H9 (cell line): Measurements from ENCODE around the gene CBLB. TPM values are rescaled to one million over a fixed set of nuclear protein-coding genes. Genes with fewer than 3 reads are reported as not detected.

Experiments
- DNase-seq: peaks from one replicate; pipeline ENCODE4 v3.0.0-alpha.2; 2017
- H2AFZ ChIP-seq: one replicate; pipeline ENCODE4 v1.6.1; 2013; ENCODE audit warnings: mild to moderate bottlenecking, low read length, control low read depth, moderate library complexity
- H2AK5ac ChIP-seq: 2 replicates; pipeline ENCODE4 v1.6.1; 2013; ENCODE audit warnings: low read length, control low read depth, mixed read lengths; ENCODE audit not compliant: insufficient read length
- H2BK120ac ChIP-seq: one replicate; pipeline ENCODE4 v1.6.1; 2013; ENCODE audit warnings: low read depth, mild to moderate bottlenecking, low read length, control low read depth, inconsistent platforms; ENCODE audit not compliant: poor library complexity, severe bottlenecking
- H2BK12ac ChIP-seq: 2 replicates; pipeline ENCODE4 v1.6.1; 2013; ENCODE audit warnings: low read length, control low read depth, mixed read lengths, low read depth; ENCODE audit not compliant: insufficient read length
- H2BK15ac ChIP-seq: 2 replicates; pipeline ENCODE4 v1.6.1; 2013; ENCODE audit warnings: low read depth, low read length, control low read depth
- H2BK20ac ChIP-seq: one replicate; pipeline ENCODE4 v1.6.1; 2013; ENCODE audit warnings: low read depth, mild to moderate bottlenecking, low read length, control low read depth, inconsistent platforms; ENCODE audit not compliant: poor library complexity, severe bottlenecking
- H2BK5ac ChIP-seq: 2 replicates; pipeline ENCODE4 v1.6.1; 2013; ENCODE audit warnings: low read length, control low read depth, mixed read lengths; ENCODE audit not compliant: insufficient read length
- H3K14ac ChIP-seq: 2 replicates; pipeline ENCODE4 v1.6.1; 2013; ENCODE audit warnings: low read length, control low read depth; ENCODE audit not compliant: insufficient read depth
- H3K18ac ChIP-seq: 2 replicates; pipeline ENCODE4 v1.6.1; 2013; ENCODE audit warnings: low read depth, mild to moderate bottlenecking, mixed read lengths, low read length, control low read depth; ENCODE audit not compliant: insufficient read length
- H3K23ac ChIP-seq: 2 replicates; pipeline ENCODE4 v1.6.1; 2013; ENCODE audit warnings: low read length, control low read depth, mixed read lengths, low read depth; ENCODE audit not compliant: insufficient read length
- H3K23me2 ChIP-seq: 2 replicates; pipeline ENCODE4 v1.6.1; 2013; ENCODE audit warnings: low read depth, mild to moderate bottlenecking, mixed read lengths, low read length, control low read depth; ENCODE audit not compliant: insufficient read length, poor library complexity, severe bottlenecking
- H3K27ac ChIP-seq: 2 replicates; pipeline ENCODE4 v1.5.1; 2013; ENCODE audit warnings: low read length, control low read depth, mixed read lengths, low read depth; ENCODE audit not compliant: insufficient read length
- H3K27me3 ChIP-seq: 2 replicates; pipeline ENCODE4 v1.6.1; 2013; ENCODE audit warnings: low read length, control low read depth, inconsistent platforms; ENCODE audit not compliant: insufficient read depth
- H3K4ac ChIP-seq: 2 replicates; pipeline ENCODE4 v1.6.1; 2013; ENCODE audit warnings: low read depth, mild to moderate bottlenecking, control low read depth, inconsistent platforms, low read length, moderate library complexity
- H3K4me1 ChIP-seq: 2 replicates; pipeline ENCODE4 v1.6.1; 2013; ENCODE audit warnings: low read length, control low read depth, inconsistent platforms; ENCODE audit not compliant: insufficient read depth
- H3K4me2 ChIP-seq: 2 replicates; pipeline ENCODE4 v1.6.1; 2013; ENCODE audit warnings: low read length, control low read depth, mixed read lengths; ENCODE audit not compliant: insufficient read length, insufficient read depth
- H3K56ac ChIP-seq: 2 replicates; pipeline ENCODE4 v1.6.1; 2013; ENCODE audit warnings: low read depth, mild to moderate bottlenecking, mixed read lengths, low read length, control low read depth; ENCODE audit not compliant: insufficient read length
- H3K79me1 ChIP-seq: 2 replicates; pipeline ENCODE4 v1.6.1; 2013; ENCODE audit warnings: low read depth, mild to moderate bottlenecking, moderate library complexity, low read length, control low read depth, inconsistent platforms; ENCODE audit not compliant: insufficient read depth, poor library complexity, severe bottlenecking
- H3K79me2 ChIP-seq: 2 replicates; pipeline ENCODE4 v1.6.1; 2013; ENCODE audit warnings: low read length, control low read depth, inconsistent platforms; ENCODE audit not compliant: insufficient read depth
- H3K9ac ChIP-seq: 2 replicates; pipeline ENCODE4 v1.6.1; 2013; ENCODE audit warnings: low read length, control low read depth, mixed read lengths; ENCODE audit not compliant: insufficient read length; ENCODE audit errors: extremely low read depth
- H3K9me3 ChIP-seq: one replicate; pipeline ENCODE4 v1.6.1; 2013; ENCODE audit warnings: low read depth, low read length, inconsistent platforms; ENCODE audit not compliant: control insufficient read depth
- H3T11ph ChIP-seq: one replicate; pipeline ENCODE4 v1.6.1; 2013; ENCODE audit warnings: mild to moderate bottlenecking, low read length, control low read depth, inconsistent platforms
- H4K20me1 ChIP-seq: one replicate; pipeline ENCODE4 v1.6.1; 2013; ENCODE audit not compliant: control insufficient read depth, insufficient read length, insufficient read depth
- H4K5ac ChIP-seq: 2 replicates; pipeline ENCODE4 v1.6.1; 2013; ENCODE audit warnings: low read depth, mild to moderate bottlenecking, mixed read lengths, low read length, control low read depth; ENCODE audit not compliant: insufficient read length
- H4K8ac ChIP-seq: replicated peaks from 2 replicates; pipeline ENCODE4 v1.6.1; 2013; ENCODE audit warnings: low read length, control low read depth, mixed read lengths, low read depth; ENCODE audit not compliant: insufficient read length
- H4K91ac ChIP-seq: 2 replicates; pipeline ENCODE4 v1.6.1; 2013; ENCODE audit warnings: low read depth, mild to moderate bottlenecking, moderate library complexity, mixed read lengths, low read length, control low read depth; ENCODE audit not compliant: insufficient read length
- H3K27ac Mint-ChIP-seq, 3 experiments: 2 replicates in 2 of 3; 3 replicates in 1 of 3; pipeline ENCODE4 v1.8.0; 2020 to 2021; ENCODE audit warnings: mixed read lengths in 3 of 3, mild to moderate bottlenecking in 1 of 3, moderate library complexity in 1 of 3
- H3K27me3 Mint-ChIP-seq: 2 replicates; pipeline ENCODE4 v1.8.0; 2021; ENCODE audit warnings: low read depth, mild to moderate bottlenecking, moderate library complexity, mixed read lengths
- H3K36me3 Mint-ChIP-seq, 3 experiments: 2 replicates in 2 of 3; 3 replicates in 1 of 3; pipeline ENCODE4 v1.8.0; 2020 to 2021; ENCODE audit warnings: low read depth in 3 of 3, mixed read lengths in 3 of 3; ENCODE audit not compliant: insufficient read depth in 1 of 3
- H3K4me1 Mint-ChIP-seq, 2 experiments: 2 replicates each; pipeline ENCODE4 v1.8.0; 2020; ENCODE audit warnings: mixed read lengths in 2 of 2
- H3K4me3 Mint-ChIP-seq, 2 experiments: 2 replicates in 1 of 2; 3 replicates in 1 of 2; pipeline ENCODE4 v1.8.0; 2020 to 2021; ENCODE audit warnings: mild to moderate bottlenecking in 2 of 2, mixed read lengths in 2 of 2, moderate library complexity in 1 of 2
- H3K9me3 Mint-ChIP-seq, 2 experiments: 2 replicates in 1 of 2; 3 replicates in 1 of 2; pipeline ENCODE4 v1.8.0; 2020; ENCODE audit warnings: mild to moderate bottlenecking in 2 of 2, mixed read lengths in 2 of 2, moderate library complexity in 1 of 2
- CTCF ChIP-seq: fragments of 200-600 bp; sonication (generic); conservative IDR thresholded peaks from 3 replicates; pipeline ENCODE4 v1.8.0; 2021; ENCODE audit warnings: antibody characterized with exemption, mild to moderate bottlenecking
- total RNA-seq: library from RNA; stranded (reverse); gene quantifications from 2 replicates; pipeline ENCODE4 v1.2.1, GENCODE V29; 2021

Gene CBLB
- total RNA-seq, 1 experiment from 2014 or later: 25.7 TPM

- Histone ChIP-seq H2BK15ac (no peak overlapping the region), H3K79me1 (no peaks in the 10 kb centered on the region), H2BK12ac (no peak overlapping the region), H3K27me3 (no peaks in the 10 kb centered on the region), H3K23me2 (peaks cover 3% of the 10 kb centered on the region), H3K14ac (no peak overlapping the region), H2AFZ (no peak overlapping the region), H4K20me1 (no peaks in the 10 kb centered on the region), H4K8ac (no peak overlapping the region), H3K23ac (no peak overlapping the region), H3T11ph (no peak overlapping the region), H3K4ac (no peak overlapping the region), H4K5ac (no peak overlapping the region), H2BK120ac (no peak overlapping the region), H2BK5ac (no peak overlapping the region), H3K27ac (no peak overlapping the region), H3K56ac (no peak overlapping the region), H4K91ac (no peak overlapping the region), H3K4me1 (no peaks in the 10 kb centered on the region), H3K9me3 (peaks cover 20% of the 10 kb centered on the region), H3K79me2 (no peaks in the 10 kb centered on the region), H3K4me2 (no peak overlapping the region), H3K9ac (no peak overlapping the region), H3K18ac (no peak overlapping the region), H2AK5ac (no peak overlapping the region), H2BK20ac (no peak overlapping the region)
- H3K27me3 Mint-ChIP-seq: no peaks in the 10 kb centered on the region; the same call in 1 of the 2 replicates
- TF ChIP-seq CTCF: no peak
- no peak for DNase-seq
- peaks cover 42 to 57% (median 43%) of the 10 kb centered on the region in 3 experiments for H3K36me3 Mint-ChIP-seq
- peaks cover 5 to 6% of the 10 kb centered on the region in 2 experiments for H3K4me1 Mint-ChIP-seq
- no peak overlapping the region for H3K4me3 Mint-ChIP-seq
- no peak overlapping the region for H3K27ac Mint-ChIP-seq
- peaks cover 31 to 37% of the 10 kb centered on the region in 2 experiments for H3K9me3 Mint-ChIP-seq
These were observed 105.2 kb downstream of the CBLB start for GRCh38 chr3:105763659-105764036.
